VCaP (cell line): ENCODE measurements around the gene MCTP2.

Source experiments
- H3K27ac ChIP-seq: fragments of 450-650 bp; 2 replicates; pipeline ENCODE4 v1.5.1; 2017
- CTCF ChIP-seq: fragments of 450-650 bp; conservative IDR thresholded peaks from 2 replicates; pipeline ENCODE4 v1.5.1; 2017; ENCODE audit warnings: mild to moderate bottlenecking, moderate library complexity

Gene MCTP2

GRCh38 chr15:94323076-94323475 lies 91.7 kb downstream of the MCTP2 start:
- no peak for TF ChIP-seq CTCF
- H3K27ac ChIP-seq, result no peak overlapping the region

GRCh38 chr15:94324117-94324826 lies 92.9 kb downstream of the MCTP2 start:
- peak; percentile 96 for TF ChIP-seq CTCF
- H3K27ac ChIP-seq, result peak overlapping the region; percentile 49

GRCh38 chr15:94324835-94325767 lies 93.7 kb downstream of the MCTP2 start:
- TF ChIP-seq CTCF, result no peak
- no peak overlapping the region; the same call in none of the 2 replicates for H3K27ac ChIP-seq

- TF ChIP-seq CTCF, result peak; percentile 94
- no peak overlapping the region for H3K27ac ChIP-seq
Measured at GRCh38 chr15:94327356-94327936, 96.1 kb downstream of the MCTP2 start.

GRCh38 chr15:94331731-94332130 lies 100.4 kb downstream of the MCTP2 start:
- no peak overlapping the region for H3K27ac ChIP-seq
- TF ChIP-seq CTCF, result no peak

- H3K27ac ChIP-seq, result no peak overlapping the region
- TF ChIP-seq CTCF, result no peak
Measured at GRCh38 chr15:94335616-94336015, 104.3 kb downstream of the MCTP2 start.
